Measurements from ENCODE around the gene EIF4E1B. TPM values are rescaled to one million over a fixed set of nuclear protein-coding genes. Genes with fewer than 3 reads are reported as not detected.

The EIF4E1B gene
- total RNA-seq, 4 donors from 2014 or later, result not detected

GRCh38 chr5:176610435-176610773, 20.1 kb upstream of the EIF4E1B start:
- H3K9me3 ChIP-seq, result no peaks in the 10 kb centered on the region
- no peaks in the 10 kb centered on the region for H3K36me3 ChIP-seq
- no CpG with 5 or more reads among the region's 31 CpGs for WGBS, 2 donors
- no peak for TF ChIP-seq POLR2A (IDR thresholded peaks at IDR 0.05)
- TF ChIP-seq, protein P1, sequence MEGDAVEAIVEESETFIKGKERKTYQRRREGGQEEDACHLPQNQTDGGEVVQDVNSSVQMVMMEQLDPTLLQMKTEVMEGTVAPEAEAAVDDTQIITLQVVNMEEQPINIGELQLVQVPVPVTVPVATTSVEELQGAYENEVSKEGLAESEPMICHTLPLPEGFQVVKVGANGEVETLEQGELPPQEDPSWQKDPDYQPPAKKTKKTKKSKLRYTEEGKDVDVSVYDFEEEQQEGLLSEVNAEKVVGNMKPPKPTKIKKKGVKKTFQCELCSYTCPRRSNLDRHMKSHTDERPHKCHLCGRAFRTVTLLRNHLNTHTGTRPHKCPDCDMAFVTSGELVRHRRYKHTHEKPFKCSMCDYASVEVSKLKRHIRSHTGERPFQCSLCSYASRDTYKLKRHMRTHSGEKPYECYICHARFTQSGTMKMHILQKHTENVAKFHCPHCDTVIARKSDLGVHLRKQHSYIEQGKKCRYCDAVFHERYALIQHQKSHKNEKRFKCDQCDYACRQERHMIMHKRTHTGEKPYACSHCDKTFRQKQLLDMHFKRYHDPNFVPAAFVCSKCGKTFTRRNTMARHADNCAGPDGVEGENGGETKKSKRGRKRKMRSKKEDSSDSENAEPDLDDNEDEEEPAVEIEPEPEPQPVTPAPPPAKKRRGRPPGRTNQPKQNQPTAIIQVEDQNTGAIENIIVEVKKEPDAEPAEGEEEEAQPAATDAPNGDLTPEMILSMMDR (IDR thresholded peaks at IDR 0.05), result no peak
- H3K27me3 ChIP-seq, result peaks cover 0 to 61% (median 0%) of the 10 kb centered on the region in 4 donors
- peak overlapping the region in 3 of 4 donors; percentile 17 to 55 (median 36) for H3K27ac ChIP-seq
- no peak for DNase-seq
- peaks cover 11 to 19% (median 13%) of the 10 kb centered on the region in 3 donors for H3K4me1 ChIP-seq
- intact Hi-C loops (cut with DNase I), result no loop called here
- H3K4me3 ChIP-seq, result peak overlapping the region; percentile 60 to 83 (median 63)

DNA sequence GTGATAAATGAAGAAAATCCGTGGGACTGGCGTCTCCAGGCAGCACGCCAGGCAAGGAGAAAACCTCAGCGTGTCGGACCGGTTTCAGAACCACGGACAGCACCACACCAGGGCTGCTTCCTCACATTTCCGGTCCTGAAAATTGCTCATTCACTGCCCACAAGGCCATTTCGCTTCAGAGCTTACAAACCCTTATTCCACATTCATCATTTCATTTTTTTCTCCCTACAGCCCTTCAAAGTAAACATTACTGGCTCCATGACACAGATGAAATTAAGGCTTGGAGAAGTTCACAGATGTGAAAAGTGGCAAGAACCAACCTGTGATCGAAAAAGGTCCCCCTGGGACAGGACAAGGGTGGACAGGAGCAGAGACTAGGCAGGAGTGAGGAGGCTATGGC, 19.0 kb upstream of the EIF4E1B start:
- WGBS, 2 donors, result 12 to 16% methylated on average over 10 of the region's 10 CpGs
- TF ChIP-seq POLR2A (IDR thresholded peaks at IDR 0.05), result no peak
- TF ChIP-seq, protein P1 (IDR thresholded peaks at IDR 0.05), result no peak
- intact Hi-C loops (cut with DNase I), result no loop called here
- H3K4me1 ChIP-seq, result peaks cover 11 to 19% (median 13%) of the 10 kb centered on the region in 3 donors
- no peaks in the 10 kb centered on the region for H3K9me3 ChIP-seq
- H3K4me3 ChIP-seq, result no peak overlapping the region
- no peaks in the 10 kb centered on the region for H3K36me3 ChIP-seq
- H3K27ac ChIP-seq, result no peak overlapping the region
- peaks cover 0 to 71% (median 0%) of the 10 kb centered on the region in 4 donors for H3K27me3 ChIP-seq
- DNase-seq, result no peak

DNA sequence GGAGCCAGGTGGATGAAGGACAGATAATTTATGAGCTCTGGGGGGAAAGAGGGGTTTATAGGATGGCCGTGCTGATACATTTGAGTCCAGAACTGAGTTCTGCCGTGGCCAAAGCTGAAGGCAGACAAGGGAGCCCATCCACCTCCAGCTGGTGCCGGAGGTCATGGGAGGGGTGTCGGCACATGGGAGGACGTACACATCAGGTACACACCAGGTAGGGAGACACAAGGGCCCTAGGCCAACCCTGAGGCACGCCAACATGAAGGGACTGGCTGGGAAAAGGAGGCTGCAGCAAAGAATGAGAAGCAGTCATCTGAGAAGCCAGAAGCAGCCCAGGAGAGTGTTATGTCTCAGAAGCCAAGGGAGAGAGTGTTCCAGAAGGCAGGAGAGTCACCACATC, 18.5 kb upstream of the EIF4E1B start:
- no peaks in the 10 kb centered on the region for H3K36me3 ChIP-seq
- H3K27me3 ChIP-seq, result peaks cover 0 to 74% (median 0%) of the 10 kb centered on the region in 4 donors
- DNase-seq, result no peak
- H3K4me3 ChIP-seq, result no peak overlapping the region
- no peak overlapping the region for H3K27ac ChIP-seq
- intact Hi-C loops (cut with DNase I), result no loop called here
- TF ChIP-seq, protein P1 (IDR thresholded peaks at IDR 0.05), result no peak
- no peak for TF ChIP-seq POLR2A (IDR thresholded peaks at IDR 0.05)
- no peaks in the 10 kb centered on the region for H3K9me3 ChIP-seq
- H3K4me1 ChIP-seq, result peaks cover 11 to 19% (median 13%) of the 10 kb centered on the region in 3 donors
- WGBS, 2 donors, result 79 to 82% methylated on average over 6 of the region's 6 CpGs

- 45 to 60% methylated on average over 1 to 2 of the region's 2 CpGs for WGBS, 2 donors
- Histone ChIP-seq H3K9me3 (no peaks in the 10 kb centered on the region), H3K27me3 (peaks cover 0 to 80% (median 0%) of the 10 kb centered on the region in 4 donors), H3K36me3 (no peaks in the 10 kb centered on the region), H3K27ac (no peak overlapping the region), H3K4me3 (no peak overlapping the region), H3K4me1 (peaks cover 11 to 19% (median 13%) of the 10 kb centered on the region in 3 donors)
- intact Hi-C loops (cut with DNase I), result no loop called here
- TF ChIP-seq, protein P1 (IDR thresholded peaks at IDR 0.05), result no peak
- TF ChIP-seq POLR2A (IDR thresholded peaks at IDR 0.05), result no peak
- DNase-seq, result no peak
These were observed 17.6 kb upstream of the EIF4E1B start for GRCh38 chr5:176612855-176613254.

GRCh38 chr5:176614805-176615478, 15.5 kb upstream of the EIF4E1B start:
- H3K27ac ChIP-seq, result no peak overlapping the region
- WGBS, 2 donors, result 30 to 41% methylated on average over 5 to 7 of the region's 8 CpGs
- H3K9me3 ChIP-seq, result no peaks in the 10 kb centered on the region
- H3K4me3 ChIP-seq, result no peak overlapping the region
- peaks cover 13 to 21% (median 16%) of the 10 kb centered on the region in 3 donors for H3K4me1 ChIP-seq
- H3K27me3 ChIP-seq, result peaks cover 9 to 84% (median 14%) of the 10 kb centered on the region in 4 donors
- DNase-seq, result no peak
- intact Hi-C loops (cut with DNase I), result no loop called here
- TF ChIP-seq, protein P1 (IDR thresholded peaks at IDR 0.05), result no peak
- TF ChIP-seq POLR2A (IDR thresholded peaks at IDR 0.05), result no peak
- H3K36me3 ChIP-seq, result no peaks in the 10 kb centered on the region
